K562 (cell line): ENCODE data around the gene SATB2. TPM values are rescaled to one million over a fixed set of nuclear protein-coding genes. Genes with fewer than 3 reads are reported as not detected.

Experiments used
- CEBPB ChIP-seq: fragments of 450-650 bp; IDR thresholded peaks from 2 replicates; pipeline ENCODE4 v1.6.1; 2016; ENCODE audit warnings: missing genetic modification characterization, missing compliant biosample characterization
- DACH1 ChIP-seq: fragments of 450-650 bp; IDR thresholded peaks from 2 replicates; pipeline ENCODE4 v1.6.1; 2018; ENCODE audit not compliant: partially characterized antibody
- GTF3C2 ChIP-seq: IDR thresholded peaks from 3 replicates; pipeline ENCODE4 v1.6.1; 2011; ENCODE audit warnings: borderline replicate concordance, mild to moderate bottlenecking, moderate library complexity; ENCODE audit not compliant: insufficient read length; ENCODE audit errors: extremely low read depth
- PRDM10 ChIP-seq: fragments of 450-650 bp; IDR thresholded peaks from 2 replicates; pipeline ENCODE4 v1.6.1; 2018; ENCODE audit not compliant: partially characterized antibody
- RFX7 ChIP-seq: fragments of 250-450 bp; sonication (Bioruptor Pico); IDR thresholded peaks from 2 replicates; pipeline ENCODE4 v1.5.1; 2021; ENCODE audit warnings: mild to moderate bottlenecking
- TBP ChIP-seq: optimal IDR thresholded peaks from 2 replicates; pipeline ENCODE3; 2011; ENCODE audit warnings: low read depth, low read length, improper control_type of control experiment
- TEAD4 ChIP-seq, 2 experiments: sonication (generic) in 1 of 2; formaldehyde crosslinking in 1 of 2; IDR thresholded peaks; 2 replicates each; pipeline versions ENCODE4 v1.6.1 to v1.8.0; 2012 to 2022; ENCODE audit warnings: borderline replicate concordance in 1 of 2, inconsistent platforms in 1 of 2, low read length in 1 of 2, mild to moderate bottlenecking in 1 of 2, missing genetic modification reagents in 1 of 2
- VEZF1 ChIP-seq: fragments of 200-800 bp; sonication (Bioruptor generic); IDR thresholded peaks from 2 replicates; pipeline ENCODE4 v1.6.1; 2017; ENCODE audit warnings: missing genetic modification characterization, missing compliant biosample characterization
- ZNF778 ChIP-seq: fragments of 450-650 bp; formaldehyde crosslinking; IDR thresholded peaks from 2 replicates; pipeline ENCODE4 v1.4.0; 2020; ENCODE audit warnings: mild to moderate bottlenecking, moderate library complexity
- polyA plus RNA-seq, 8 experiments: library from polyadenylated mRNA; depleted of rRNA in 4 of 8; stranded (reverse) in 5 of 8; unstranded in 3 of 8; fragments of >200 nt; fragmentation: Nextera tagmentation in 2 of 8; fragmentation: Illumina TruSeq in 1 of 8; extraction: Ambion mirVana in 2 of 8; extraction: Trizol in 1 of 8; gene quantifications; 2 replicates each; pipeline versions ENCODE4 v1.2.1 to v1.2.3, GENCODE V29; 2011 to 2014; ENCODE audit warnings: inconsistent platforms in 1 of 8, missing spikeins in 1 of 8
- total RNA-seq, 7 experiments: library from RNA; depleted of rRNA in 6 of 7; stranded (reverse); fragments of >200 nt in 6 of 7; fragmentation: Illumina TruSeq in 2 of 7; extraction: Trizol in 2 of 7; gene quantifications; 2 replicates each; pipeline versions ENCODE4 v1.2.1 to v1.2.3, GENCODE V29; 2011 to 2021; ENCODE audit warnings: low replicate concordance in 1 of 7
- TF ChIP-seq, protein P1 (sequence below): fragments of 450-650 bp; IDR thresholded peaks from 2 replicates; pipeline ENCODE4 v1.6.1; 2016; ENCODE audit warnings: mild to moderate bottlenecking

SATB2 gene
- total and polyA plus RNA-seq, 9 of the 15 experiments (the other 6 are each of a cell fraction or from before 2014, with no cell fraction given) = 4.5 to 34.0 (median 15.1) TPM

DNA sequence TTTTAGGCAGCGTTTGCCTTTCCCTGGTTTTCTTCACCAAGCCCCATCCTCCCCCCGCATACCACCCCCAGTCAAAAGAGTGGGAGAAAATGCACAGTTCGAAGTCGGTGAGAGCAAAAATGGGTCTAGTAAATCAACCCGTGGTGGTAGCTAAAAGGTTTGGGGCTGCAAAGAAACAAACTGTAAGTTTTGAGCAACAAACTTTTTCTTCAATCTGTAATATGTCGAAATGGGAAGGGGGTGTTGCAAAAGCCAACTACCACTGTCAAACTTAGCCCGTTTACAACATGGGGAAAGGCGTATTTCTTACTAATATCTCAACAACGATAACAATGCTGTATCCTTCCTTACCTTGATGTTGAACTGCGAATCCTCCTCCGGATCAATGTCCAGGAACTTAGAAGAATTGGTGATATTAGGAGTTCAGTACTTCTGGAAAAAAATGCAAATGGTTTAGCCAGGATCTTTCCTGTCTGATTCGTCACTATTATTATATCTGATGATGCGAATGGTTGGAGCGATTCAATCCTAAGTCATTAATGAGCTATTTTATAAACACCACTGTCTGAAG, 2.4 kb upstream of the SATB2 start (continued):
- TF ChIP-seq ZNF778 (CRISPR knock-in tag) (no peak), DACH1 (no peak), TEAD4 (IDR thresholded peaks at IDR 0.05; ENCODE audit: low read length) (peak; percentile 36; the same call in 1 of the 2 replicates), TEAD4 (CRISPR knock-in tag; IDR thresholded peaks at IDR 0.05; ENCODE audit: borderline replicate concordance) (no peak), GTF3C2 (no peak), TBP (peak; percentile 70), VEZF1 (CRISPR knock-in tag) (peak; percentile 51; the same call in 1 of the 2 replicates), RFX7 (CRISPR knock-in tag) (no peak), PRDM10 (peak; percentile 22), CEBPB (tag) (peak; percentile 84)
- TF ChIP-seq, protein P1, sequence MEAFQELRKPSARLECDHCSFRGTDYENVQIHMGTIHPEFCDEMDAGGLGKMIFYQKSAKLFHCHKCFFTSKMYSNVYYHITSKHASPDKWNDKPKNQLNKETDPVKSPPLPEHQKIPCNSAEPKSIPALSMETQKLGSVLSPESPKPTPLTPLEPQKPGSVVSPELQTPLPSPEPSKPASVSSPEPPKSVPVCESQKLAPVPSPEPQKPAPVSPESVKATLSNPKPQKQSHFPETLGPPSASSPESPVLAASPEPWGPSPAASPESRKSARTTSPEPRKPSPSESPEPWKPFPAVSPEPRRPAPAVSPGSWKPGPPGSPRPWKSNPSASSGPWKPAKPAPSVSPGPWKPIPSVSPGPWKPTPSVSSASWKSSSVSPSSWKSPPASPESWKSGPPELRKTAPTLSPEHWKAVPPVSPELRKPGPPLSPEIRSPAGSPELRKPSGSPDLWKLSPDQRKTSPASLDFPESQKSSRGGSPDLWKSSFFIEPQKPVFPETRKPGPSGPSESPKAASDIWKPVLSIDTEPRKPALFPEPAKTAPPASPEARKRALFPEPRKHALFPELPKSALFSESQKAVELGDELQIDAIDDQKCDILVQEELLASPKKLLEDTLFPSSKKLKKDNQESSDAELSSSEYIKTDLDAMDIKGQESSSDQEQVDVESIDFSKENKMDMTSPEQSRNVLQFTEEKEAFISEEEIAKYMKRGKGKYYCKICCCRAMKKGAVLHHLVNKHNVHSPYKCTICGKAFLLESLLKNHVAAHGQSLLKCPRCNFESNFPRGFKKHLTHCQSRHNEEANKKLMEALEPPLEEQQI = no peak
